GM18519 (cell line): ENCODE data around the gene MAK.
"Not testable (repeated sequence)": the region's sequence is repeated elsewhere in the genome, so short reads cannot be mapped to it uniquely, and the experiment has no call there.

Experiments
- ATAC-seq: cut with Tn5 transposase; IDR thresholded peaks from one replicate; pipeline ENCODE4 v1.9.1; 2021; ENCODE audit warnings: mild to moderate bottlenecking, moderate library complexity; ENCODE audit not compliant: unreplicated experiment, low FRiP score

MAK gene

DNA sequence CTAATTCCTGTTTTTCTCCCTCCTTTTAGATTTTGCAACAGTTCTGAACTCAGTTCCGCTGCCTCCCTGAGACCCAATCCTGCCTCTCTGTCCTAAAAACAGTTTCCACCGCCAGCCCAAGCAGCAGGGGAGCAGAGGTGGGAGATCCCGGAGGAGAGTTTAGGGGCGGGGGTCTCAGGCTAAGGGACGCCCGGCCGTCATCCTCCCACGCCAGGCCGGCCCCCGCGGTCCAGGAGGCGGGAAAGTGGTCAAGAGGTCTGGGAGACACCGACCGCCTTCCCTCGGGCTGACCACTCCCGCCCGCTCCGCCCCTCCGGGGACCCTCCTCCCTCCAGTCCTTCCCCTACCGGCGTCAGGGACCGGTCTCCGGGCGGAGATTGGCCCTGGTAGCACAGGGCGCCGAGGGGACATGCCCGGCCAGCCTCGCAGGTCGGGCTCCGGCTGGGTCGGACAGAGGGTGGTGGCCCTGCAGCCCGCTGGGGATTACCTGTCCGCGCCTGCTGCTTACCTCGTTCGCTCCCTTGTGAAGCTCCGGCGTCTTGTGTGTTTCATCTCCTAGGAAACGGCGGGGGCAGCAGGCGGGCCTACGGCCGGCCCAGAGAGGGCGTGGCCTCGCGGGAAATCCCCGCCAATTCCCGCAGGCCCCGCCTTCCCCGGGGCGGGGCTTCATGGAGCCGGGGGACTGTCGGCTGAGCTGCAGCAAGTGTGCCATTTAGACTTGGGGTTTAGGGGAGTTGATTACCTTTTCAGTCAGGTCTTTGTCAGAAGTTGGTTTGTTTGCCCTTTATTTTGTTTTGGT lies at the start of gene MAK:
MAK (minus strand) TSS at position 545 of the 799 bp plus-strand sequence. CDS start 7,891 bp downstream, outside the sequence.
- ATAC-seq = peak; percentile 68

- peak; percentile 36 for ATAC-seq
Observed at GRCh38 chr6:10886691-10887502, 48.6 kb upstream of the MAK start, which contains the start of gene SYCP2L. TSS of gene SYCP2L (plus strand) at chr6:10887052. CDS start at chr6:10887127, 75 bp downstream.

DNA sequence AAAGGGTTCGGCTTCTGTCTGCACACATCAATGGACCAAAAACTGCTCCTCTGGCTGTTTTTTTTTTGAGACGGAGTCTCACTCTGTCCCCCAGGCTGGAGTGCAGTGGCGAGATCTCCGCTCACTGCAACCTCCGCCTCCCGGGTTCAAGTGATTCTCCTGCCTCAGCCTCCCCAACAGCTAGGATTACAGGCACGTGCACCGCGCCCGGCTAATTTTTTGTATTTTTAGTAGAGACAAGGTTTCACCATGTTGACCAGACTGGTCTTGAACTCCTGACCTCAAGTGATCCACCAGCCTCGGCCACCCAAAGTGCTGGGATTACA lies 48.0 kb upstream of the MAK start:
- not testable (repeated sequence) for ATAC-seq

GRCh38 chr6:10884245-10884972 lies 46.1 kb upstream of the MAK start:
- ATAC-seq = no peak

DNA sequence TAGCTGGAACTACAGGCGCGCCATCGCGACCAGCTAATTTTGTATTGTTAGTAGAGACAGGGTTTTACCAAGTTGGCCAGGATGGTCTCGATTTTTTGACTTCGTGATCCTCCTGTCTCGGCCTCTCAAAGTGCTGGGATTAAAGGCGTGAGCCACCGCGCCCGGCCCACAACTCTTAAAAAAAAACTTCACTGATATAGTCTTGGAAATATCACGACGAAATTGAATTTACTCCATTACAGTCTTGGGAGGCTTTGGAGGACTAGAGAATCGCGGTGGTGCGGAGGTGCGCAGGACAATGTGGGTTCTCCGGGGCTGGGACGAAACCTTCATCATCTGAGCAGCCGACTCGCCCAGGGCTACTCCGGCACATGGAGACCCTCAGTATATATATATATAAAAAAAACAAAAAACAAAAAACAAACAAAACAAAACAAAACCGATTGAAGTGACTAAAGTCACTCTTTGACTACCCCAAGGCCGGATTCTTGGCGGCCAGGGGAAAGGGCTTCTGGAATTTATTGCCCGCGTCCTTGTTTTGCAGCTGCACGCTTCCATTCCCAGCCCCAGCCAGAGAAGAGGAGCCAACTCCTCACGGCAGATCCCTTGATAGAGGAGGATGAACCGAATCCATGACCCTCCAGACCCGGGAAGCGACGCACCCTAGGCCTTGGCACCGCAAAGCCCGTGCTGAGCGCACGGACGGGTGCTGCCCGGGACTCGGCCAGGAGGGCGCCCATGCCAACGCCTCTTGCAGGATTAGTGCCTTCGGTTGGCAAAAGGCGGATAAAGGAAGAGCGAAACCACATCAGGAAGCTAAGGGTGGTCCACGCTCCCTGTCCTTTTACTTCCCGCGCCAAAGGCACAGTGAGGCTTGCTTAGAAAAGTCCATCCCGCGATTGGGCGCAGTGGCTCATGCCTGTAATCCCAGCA lies 45.2 kb upstream of the MAK start:
- no peak for ATAC-seq

GRCh38 chr6:10882657-10883171 lies 44.4 kb upstream of the MAK start:
- ATAC-seq = no peak

GRCh38 chr6:10882253-10882630 lies 43.9 kb upstream of the MAK start:
- not testable (repeated sequence) for ATAC-seq

DNA sequence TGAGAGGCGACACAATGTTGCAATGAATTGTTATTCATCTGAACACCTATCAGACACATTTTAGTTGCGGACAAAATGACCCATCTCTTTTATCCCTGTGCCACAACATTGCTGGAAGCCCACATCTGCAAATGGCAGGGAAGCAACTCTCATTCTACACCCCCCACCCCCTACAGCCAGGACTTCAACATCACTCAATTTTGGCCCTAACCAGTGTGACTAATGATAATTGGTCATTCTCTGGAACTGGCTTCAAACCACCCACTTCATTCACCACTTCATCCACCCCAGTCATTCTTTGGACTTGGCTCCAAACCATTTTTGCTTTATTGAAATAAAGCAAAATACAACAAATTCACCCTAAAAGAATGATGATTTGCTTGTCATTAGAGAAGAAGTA lies 42.0 kb upstream of the MAK start:
- ATAC-seq = no peak

DNA sequence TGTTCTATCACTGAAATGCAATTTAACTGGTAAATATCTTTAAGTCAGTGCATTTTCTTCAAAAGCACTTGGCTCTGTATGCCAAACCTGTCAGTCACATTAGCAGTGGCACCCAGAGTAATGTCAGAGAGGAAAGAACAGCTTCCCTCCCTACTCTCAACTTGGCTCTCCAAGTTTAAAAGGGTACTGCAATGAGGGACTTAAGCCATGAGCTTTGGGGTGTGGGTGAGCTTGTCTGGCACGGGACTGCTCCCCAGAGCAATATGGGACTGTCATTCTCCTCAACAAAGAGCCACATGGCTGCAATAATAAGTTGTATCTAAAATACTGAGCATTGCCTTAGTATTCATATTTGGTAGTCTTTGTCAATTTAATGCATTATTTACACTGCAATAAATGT lies 39.5 kb upstream of the MAK start:
- no peak for ATAC-seq

DNA sequence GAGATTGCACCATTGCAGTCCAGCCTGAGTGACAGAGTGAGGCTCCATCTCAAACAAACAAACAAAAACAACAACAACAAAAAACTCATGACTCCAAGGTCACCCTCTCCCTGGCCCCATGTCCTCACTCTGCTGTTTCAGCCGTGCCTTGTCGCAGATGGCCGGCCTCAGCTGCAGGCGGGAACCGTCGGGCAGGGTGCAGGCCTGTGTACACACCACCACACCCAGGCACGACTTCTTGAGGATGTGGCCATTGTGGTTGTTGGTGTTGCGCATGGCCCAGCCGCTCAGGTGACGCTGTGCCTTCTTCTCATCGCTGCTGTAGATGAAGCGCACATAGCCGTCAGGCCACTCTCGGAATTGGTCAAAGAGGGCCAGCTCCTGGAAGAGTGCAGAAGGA lies 38.7 kb upstream of the MAK start:
- no peak for ATAC-seq

DNA sequence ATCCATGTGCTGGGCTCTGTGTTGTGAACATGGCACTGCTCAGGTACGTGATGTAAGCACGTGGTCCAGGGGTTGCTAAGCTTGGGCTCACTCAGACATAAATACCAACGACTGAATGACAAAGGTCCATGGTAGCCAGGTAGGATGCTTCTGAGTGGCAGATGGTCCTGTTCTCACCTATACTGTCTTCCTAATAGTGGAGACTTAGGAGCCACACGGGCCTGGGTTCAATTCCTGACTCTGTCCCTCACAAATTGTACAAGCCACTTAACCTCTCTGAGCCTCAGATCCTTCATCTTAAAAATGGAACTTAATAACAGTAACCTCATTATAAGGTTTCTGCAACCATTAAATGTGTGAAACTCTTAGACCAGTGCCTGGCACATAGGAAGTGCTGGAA lies 36.7 kb upstream of the MAK start:
- no peak for ATAC-seq

- ATAC-seq = no peak
Observed at GRCh38 chr6:10874207-10874606, 35.9 kb upstream of the MAK start.

DNA sequence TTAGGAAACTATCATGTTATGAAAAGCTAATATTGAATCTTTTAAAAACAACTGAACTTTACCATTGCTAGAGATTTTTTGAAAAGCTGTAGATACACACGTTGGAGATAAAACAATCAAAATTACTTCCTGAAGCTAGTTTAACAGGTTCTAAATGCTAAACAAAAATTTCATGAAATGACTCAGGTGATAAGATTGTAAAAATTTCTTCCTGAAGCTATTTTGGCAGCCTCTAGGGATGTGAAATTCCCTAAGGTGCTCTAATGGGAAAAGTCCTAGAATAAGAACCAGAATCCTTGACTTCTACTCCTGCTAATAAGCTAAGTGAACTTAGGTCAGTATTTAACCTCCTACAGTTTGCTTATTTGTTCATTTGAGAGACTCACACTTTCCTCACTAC lies 35.0 kb upstream of the MAK start:
- ATAC-seq = no peak

- ATAC-seq = no peak
Observed at GRCh38 chr6:10867952-10868351, 29.6 kb upstream of the MAK start.

GRCh38 chr6:10866709-10867108 lies 28.4 kb upstream of the MAK start:
- not testable (repeated sequence) for ATAC-seq

DNA sequence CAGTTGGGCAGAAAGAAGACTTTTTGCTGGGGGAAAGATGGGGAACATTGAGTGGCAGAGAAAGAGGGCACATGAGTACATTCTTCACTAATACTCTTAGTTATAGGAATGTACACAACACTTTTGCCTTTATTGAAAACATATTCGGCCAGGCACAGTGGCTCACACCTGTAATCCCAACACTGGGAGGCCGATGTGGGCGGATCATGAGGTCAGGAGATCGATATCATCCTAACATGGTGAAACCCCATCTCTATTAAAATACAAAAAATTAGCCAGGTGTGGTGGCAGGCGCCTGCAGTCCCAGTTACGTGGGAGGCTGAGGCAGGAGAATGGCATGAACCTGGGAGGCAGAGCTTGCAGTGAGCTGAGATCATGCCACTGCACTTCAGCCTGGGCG lies 24.7 kb upstream of the MAK start:
- ATAC-seq = not testable (repeated sequence)

DNA sequence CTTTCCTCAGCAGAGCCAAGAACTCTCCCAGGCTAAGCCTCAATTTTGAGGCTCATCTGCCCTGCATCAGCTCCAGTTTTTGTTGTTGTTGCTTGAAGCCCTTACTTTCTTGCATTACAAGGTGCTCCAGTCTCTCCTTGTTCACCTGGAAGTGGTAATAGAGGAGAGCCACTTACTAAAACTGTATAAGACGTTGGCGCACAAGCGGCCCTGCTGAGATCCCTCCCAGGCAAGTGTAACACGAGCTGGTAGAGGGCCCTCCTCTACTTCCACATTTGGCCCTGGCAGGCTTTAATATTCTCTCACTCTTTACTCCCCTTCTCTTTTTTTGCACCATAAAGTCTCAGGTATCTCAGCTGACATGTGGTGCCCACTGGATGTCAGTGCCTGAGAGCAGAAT lies 24.0 kb upstream of the MAK start:
- no peak for ATAC-seq

DNA sequence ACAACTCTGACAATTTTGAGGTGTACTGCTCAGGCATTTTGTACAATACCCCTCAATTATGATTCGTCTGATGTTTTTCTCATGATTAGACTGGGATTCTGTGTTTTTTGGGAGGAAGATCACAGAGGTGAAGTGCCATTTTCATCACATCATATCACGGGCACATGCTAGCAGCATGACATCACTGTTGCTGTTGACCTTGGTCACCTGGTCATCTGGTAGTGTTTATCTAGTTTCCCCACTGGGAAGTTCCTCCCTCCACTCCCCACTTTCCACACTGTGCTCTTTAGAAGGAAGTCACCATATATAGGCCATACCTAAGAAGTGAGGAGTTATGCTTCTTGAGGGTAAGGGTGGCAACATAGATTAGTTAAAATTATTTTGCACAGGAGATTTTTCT lies 22.7 kb upstream of the MAK start:
- ATAC-seq = no peak

- ATAC-seq = no peak
Observed at GRCh38 chr6:10857259-10857658, 18.9 kb upstream of the MAK start.
